DOHH2 (cell line): ENCODE data around the gene RAP1GAP.

Source experiments
- H3F3A ChIP-seq: fragments of 200-600 bp; sonication (generic), shearing (Covaris generic); 2 replicates; pipeline ENCODE4 v1.6.0; 2016; ENCODE audit warnings: antibody characterized with exemption, mild to moderate bottlenecking; ENCODE audit not compliant: control insufficient read depth, insufficient read depth
- H3K27ac ChIP-seq: fragments of 200-600 bp; sonication (generic); 2 replicates; pipeline ENCODE4 v1.5.1; 2014; ENCODE audit warnings: low read depth, mild to moderate bottlenecking, low read length, moderate library complexity
- H3K27me3 ChIP-seq: fragments of 200-600 bp; sonication (generic); 2 replicates; pipeline ENCODE4 v1.6.1; 2014; ENCODE audit warnings: mild to moderate bottlenecking, low read length, mixed read lengths; ENCODE audit not compliant: control insufficient read depth
- H3K36me3 ChIP-seq: fragments of 200-600 bp; sonication (generic); 2 replicates; pipeline ENCODE4 v1.6.1; 2014; ENCODE audit warnings: mild to moderate bottlenecking, low read length, moderate library complexity, mixed read lengths; ENCODE audit not compliant: control insufficient read depth
- H3K4me1 ChIP-seq: fragments of 200-600 bp; sonication (generic); 2 replicates; pipeline ENCODE4 v1.6.1; 2014; ENCODE audit warnings: mild to moderate bottlenecking, low read length, mixed read lengths; ENCODE audit not compliant: control insufficient read depth
- H3K4me2 ChIP-seq: fragments of 200-600 bp; sonication (generic); 2 replicates; pipeline ENCODE4 v1.6.0; 2014; ENCODE audit warnings: mild to moderate bottlenecking, low read length, moderate library complexity
- H3K4me3 ChIP-seq: fragments of 200-600 bp; sonication (generic); 2 replicates; pipeline ENCODE4 v1.5.1; 2014; ENCODE audit warnings: mild to moderate bottlenecking, low read length, mixed read lengths
- H3K79me2 ChIP-seq: fragments of 200-600 bp; sonication (generic); 2 replicates; pipeline ENCODE4 v1.6.1; 2014; ENCODE audit warnings: mild to moderate bottlenecking, low read length, mixed read lengths; ENCODE audit not compliant: control insufficient read depth
- H3K9me2 ChIP-seq: fragments of 200-600 bp; sonication (generic); replicated peaks from 2 replicates; pipeline ENCODE4 v1.6.1; 2014; ENCODE audit warnings: mild to moderate bottlenecking, low read length, mixed read lengths; ENCODE audit not compliant: control insufficient read depth
- H3K9me3 ChIP-seq: fragments of 200-600 bp; sonication (generic); 2 replicates; pipeline ENCODE4 v1.6.1; 2014; ENCODE audit warnings: antibody characterized with exemption, low read length, mixed read lengths; ENCODE audit not compliant: control insufficient read depth, insufficient read depth
- H4K20me1 ChIP-seq: fragments of 200-600 bp; sonication (generic); 2 replicates; pipeline ENCODE4 v1.6.0; 2014; ENCODE audit warnings: low read depth, mild to moderate bottlenecking, antibody characterized with exemption, low read length, moderate library complexity; ENCODE audit not compliant: control insufficient read depth, insufficient read depth
- CTCF ChIP-seq: fragments of 200-600 bp; sonication (generic); IDR thresholded peaks from one replicate; pipeline ENCODE4 v1.5.1; 2014; ENCODE audit warnings: antibody characterized with exemption, mild to moderate bottlenecking, low read depth, low read length; ENCODE audit not compliant: poor library complexity, severe bottlenecking
- EZH2phosphoT487 ChIP-seq: fragments of 200-600 bp; sonication (generic); IDR thresholded peaks from 2 replicates; pipeline ENCODE4 v1.6.1; 2017; ENCODE audit warnings: borderline replicate concordance, mild to moderate bottlenecking, antibody characterized with exemption, low read length, moderate library complexity, mixed read lengths

RAP1GAP gene

GRCh38 chr1:21559788-21560567, 109.2 kb downstream of the RAP1GAP start:
- Histone ChIP-seq H3K9me2 (no peaks in the 10 kb centered on the region), H3K4me2 (no peak overlapping the region), H3K9me3 (no peaks in the 10 kb centered on the region), H3K27me3 (no peaks in the 10 kb centered on the region; the same call in 1 of the 2 replicates), H3K4me1 (no peaks in the 10 kb centered on the region), H4K20me1 (no peaks in the 10 kb centered on the region), H3F3A (no peaks in the 10 kb centered on the region), H3K27ac (no peak overlapping the region), H3K36me3 (no peaks in the 10 kb centered on the region), H3K79me2 (no peaks in the 10 kb centered on the region), H3K4me3 (no peak overlapping the region)
- TF ChIP-seq EZH2phosphoT487: no peak
- no peak for TF ChIP-seq CTCF

GRCh38 chr1:21553116-21553926, 115.8 kb downstream of the RAP1GAP start:
- H3K27ac ChIP-seq: no peak overlapping the region
- H3K79me2 ChIP-seq: no peaks in the 10 kb centered on the region
- H3K27me3 ChIP-seq: peaks cover 5% of the 10 kb centered on the region; the same call in 1 of the 2 replicates
- TF ChIP-seq EZH2phosphoT487 (no peak), CTCF (no peak)
- H3F3A ChIP-seq: no peaks in the 10 kb centered on the region
- H3K4me1 ChIP-seq: no peaks in the 10 kb centered on the region
- no peaks in the 10 kb centered on the region for H4K20me1 ChIP-seq
- no peak overlapping the region for H3K4me2 ChIP-seq
- no peaks in the 10 kb centered on the region for H3K9me3 ChIP-seq
- H3K4me3 ChIP-seq: no peak overlapping the region
- no peaks in the 10 kb centered on the region for H3K9me2 ChIP-seq
- H3K36me3 ChIP-seq: no peaks in the 10 kb centered on the region

GRCh38 chr1:21552715-21553114, 116.4 kb downstream of the RAP1GAP start:
- Histone ChIP-seq H3F3A (no peaks in the 10 kb centered on the region), H3K9me3 (no peaks in the 10 kb centered on the region), H3K27me3 (peaks cover 5% of the 10 kb centered on the region; the same call in 1 of the 2 replicates), H3K4me1 (no peaks in the 10 kb centered on the region), H3K4me2 (no peak overlapping the region), H3K9me2 (no peaks in the 10 kb centered on the region), H3K79me2 (no peaks in the 10 kb centered on the region), H3K4me3 (no peak overlapping the region), H4K20me1 (no peaks in the 10 kb centered on the region), H3K27ac (no peak overlapping the region), H3K36me3 (no peaks in the 10 kb centered on the region)
- TF ChIP-seq CTCF (no peak), EZH2phosphoT487 (no peak)
